B cell (primary cell): ENCODE results near the gene GATA3. TPM values are rescaled to one million over a fixed set of nuclear protein-coding genes. Genes with fewer than 3 reads are reported as not detected.
A peak's percentile ranks its signal among the peaks of the same experiment; 100 is the strongest.

Experiments
- ATAC-seq: fragments of 200-7000 bp; cut with Tn5 transposase; one replicate; pipeline ENCODE4 v1.10.0; 2021; ENCODE audit warnings: low read depth, mild to moderate bottlenecking, moderate number of reproducible peaks, moderate library complexity
- CTCF ChIA-PET: fragments of 350-600 bp; sonication (Branson Sonifier 250); formaldehyde crosslinking; loops from one replicate; lab custom pipeline; 2021; ENCODE audit warnings: antibody characterized with exemption, inconsistent platforms; lab: Charles Lee
- POLR2A ChIA-PET: fragments of 350-600 bp; sonication (Branson Sonifier 250); formaldehyde crosslinking; loops from one replicate; lab custom pipeline; 2021; ENCODE audit warnings: antibody characterized with exemption; lab: Charles Lee
- DNase-seq: peaks from one replicate; pipeline ENCODE4 v3.0.0; 2013
- H2AFZ ChIP-seq: 2 replicates; pipeline ENCODE4 v1.6.1; 2012; ENCODE audit warnings: mild to moderate bottlenecking, low read depth, low read length; ENCODE audit not compliant: insufficient read depth, poor library complexity, severe bottlenecking
- H3K27ac ChIP-seq, 2 donors: 1 replicate in 1 of 2; 2 replicates in 1 of 2; pipeline ENCODE4 v1.5.1; 2012 to 2013; ENCODE audit warnings: low read length in 2 of 2, mild to moderate bottlenecking in 2 of 2, moderate library complexity in 1 of 2
- H3K27me3 ChIP-seq, 4 experiments: fragments of 200-600 bp in 1 of 4; sonication (generic) in 1 of 4; replicated peaks in 1 of 4; 1 replicate in 2 of 4; 2 replicates in 2 of 4; pipeline versions ENCODE4 v1.6.1 to v1.7.0; 2013 to 2016; ENCODE audit warnings: low read length in 3 of 4, mild to moderate bottlenecking in 2 of 4, mixed read lengths in 1 of 4, moderate library complexity in 1 of 4; ENCODE audit not compliant: insufficient read depth in 4 of 4, control insufficient read depth in 3 of 4; ENCODE audit errors: control extremely low read depth in 1 of 4
- H3K36me3 ChIP-seq, 2 experiments: replicated peaks in 1 of 2; 1 replicate in 1 of 2; 2 replicates in 1 of 2; pipeline versions ENCODE4 v1.6.1 to v1.7.1; 2013; ENCODE audit warnings: low read length in 1 of 2; ENCODE audit not compliant: insufficient read depth in 2 of 2, control insufficient read depth in 1 of 2; ENCODE audit errors: control extremely low read depth in 1 of 2, extremely low read depth in 1 of 2
- H3K4me1 ChIP-seq, 2 donors: fragments of 200-600 bp in 1 of 2; sonication (generic) in 1 of 2; 1 replicate in 1 of 2; 2 replicates in 1 of 2; pipeline versions ENCODE4 v1.5.1 to v1.6.1; 2013 to 2017; ENCODE audit warnings: low read length in 2 of 2; ENCODE audit not compliant: control insufficient read depth in 2 of 2, insufficient read depth in 2 of 2
- H3K4me2 ChIP-seq: replicated peaks from 2 replicates; pipeline ENCODE3; 2012; ENCODE audit warnings: mild to moderate bottlenecking, low read depth, low read length; ENCODE audit not compliant: poor library complexity, severe bottlenecking
- H3K4me3 ChIP-seq, 5 experiments: fragments of 200-600 bp in 1 of 5; sonication (generic) in 1 of 5; 1 replicate in 3 of 5; 2 replicates in 2 of 5; pipeline versions ENCODE4 v1.5.1 to v1.7.0; 2011 to 2016; ENCODE audit warnings: low read length in 4 of 5, mild to moderate bottlenecking in 4 of 5, low read depth in 2 of 5, control low read depth in 1 of 5, moderate library complexity in 1 of 5; ENCODE audit not compliant: insufficient read depth in 1 of 5; ENCODE audit errors: control extremely low read depth in 1 of 5, extremely low read depth in 1 of 5
- H3K79me2 ChIP-seq: fragments of 200-600 bp; sonication (generic); one replicate; pipeline ENCODE4 v1.6.0; 2016; ENCODE audit warnings: low read length; ENCODE audit not compliant: control insufficient read depth, insufficient read depth
- H3K9ac ChIP-seq: fragments of 200-600 bp; sonication (generic); 2 replicates; pipeline ENCODE4 v1.6.1; 2017; ENCODE audit warnings: mild to moderate bottlenecking, low read length, moderate library complexity
- H3K9me3 ChIP-seq, 3 donors: one replicate each; pipeline versions ENCODE4 v1.6.1 to v1.7.1; 2013; ENCODE audit warnings: low read length in 2 of 3; ENCODE audit not compliant: control insufficient read depth in 2 of 3, insufficient read depth in 1 of 3; ENCODE audit errors: control extremely low read depth in 1 of 3
- H4K20me1 ChIP-seq: 2 replicates; pipeline ENCODE4 v1.6.0; 2012; ENCODE audit warnings: mild to moderate bottlenecking, low read length; ENCODE audit not compliant: insufficient read depth, control insufficient read depth, poor library complexity, severe bottlenecking
- H3K27ac Mint-ChIP-seq: one replicate; pipeline ENCODE4 v1.8.0; 2021; ENCODE audit warnings: mixed read lengths
- H3K27me3 Mint-ChIP-seq: one replicate; pipeline ENCODE4 v1.8.0; 2021; ENCODE audit warnings: mixed read lengths
- H3K4me1 Mint-ChIP-seq: one replicate; pipeline ENCODE4 v1.8.0; 2021; ENCODE audit warnings: mixed read lengths
- H3K4me3 Mint-ChIP-seq: one replicate; pipeline ENCODE4 v1.8.0; 2021; ENCODE audit warnings: mixed read lengths
- H3K9me3 Mint-ChIP-seq: one replicate; pipeline ENCODE4 v1.8.0; 2022; ENCODE audit warnings: mixed read lengths; ENCODE audit not compliant: insufficient read depth
- EZH2 ChIP-seq: IDR thresholded peaks from 2 replicates; pipeline ENCODE4 v1.6.1; 2012; ENCODE audit warnings: borderline replicate concordance, low read depth, mild to moderate bottlenecking, moderate library complexity, low read length; ENCODE audit not compliant: insufficient read depth, poor library complexity, severe bottlenecking
- WGBS: methylation state at CpG from one replicate; pipeline ENCODE4 v1.1.5; 2013; ENCODE audit warnings: missing lambda C conversion rate; ENCODE audit not compliant: insufficient coverage; 5-methylcytosine and 5-hydroxymethylcytosine counted together
- intact Hi-C: fragments of 100-400 bp; cut with micrococcal nuclease; formaldehyde crosslinking; loops from one replicate; pipeline ENCODE4 v1.10.0; 2022
- polyA plus RNA-seq: library from polyadenylated mRNA; depleted of rRNA; stranded (reverse); fragments of >200 nt; gene quantifications from 2 replicates; pipeline ENCODE4 v1.2.3, GENCODE V29; 2012
- total RNA-seq, 2 donors: library from RNA; stranded (reverse); fragments of 120-200 nt in 1 of 2; gene quantifications; 1 replicate in 1 of 2; 2 replicates in 1 of 2; pipeline versions ENCODE4 v1.2.3 to v1.2.4, GENCODE V29; 2013 to 2022
- TF ChIP-seq, protein P1 (sequence below): fragments of 200-600 bp; IDR thresholded peaks from one replicate; pipeline ENCODE4 v1.8.0; 2022; ENCODE audit warnings: antibody characterized with exemption, mild to moderate bottlenecking

Gene GATA3
- total and polyA plus RNA-seq, 2 donors (not counting 1 experiment from before 2014, with no cell fraction given), result 0.60 to 0.94 TPM

DNA sequence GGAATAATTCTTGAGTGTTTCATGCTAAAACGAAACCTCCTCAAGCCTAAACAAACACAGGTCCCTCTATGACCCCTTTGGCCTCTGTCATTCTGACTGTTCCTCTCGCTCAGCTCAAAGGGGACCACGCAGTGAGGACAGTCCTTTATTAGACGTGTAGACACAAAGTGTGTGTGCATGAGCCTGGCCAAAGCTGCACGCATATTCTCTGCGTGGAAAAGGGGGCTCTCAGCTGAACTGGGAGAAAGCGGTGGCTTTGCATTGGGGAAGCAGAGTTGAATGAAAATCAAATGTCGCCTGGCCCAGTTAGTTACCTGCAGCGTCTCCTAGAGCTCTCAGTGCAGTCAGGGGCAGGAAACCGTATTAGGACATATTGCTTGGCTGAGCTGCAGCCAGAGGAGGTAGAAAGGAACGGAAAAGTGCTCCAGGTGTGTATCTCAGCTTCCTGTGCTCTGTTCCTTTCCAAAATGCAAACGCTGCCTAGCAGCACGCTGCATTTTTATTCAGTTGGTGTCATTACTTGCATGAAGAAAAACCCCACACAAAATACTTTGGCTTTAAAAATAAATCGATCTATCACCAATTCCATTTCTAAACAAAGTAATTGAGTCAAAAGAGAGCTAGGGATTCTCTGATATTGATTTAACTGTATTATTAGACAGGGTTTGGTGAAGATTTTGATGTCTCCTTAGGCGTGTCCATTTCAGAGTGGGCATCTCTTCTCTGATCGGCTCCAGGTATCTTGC lies 4.9 kb downstream of the GATA3 start:
- no peaks in the 10 kb centered on the region for H3K79me2 ChIP-seq
- Mint-ChIP-seq H3K4me3 (peak overlapping the region; percentile 61), H3K9me3 (no peaks in the 10 kb centered on the region), H3K27me3 (peaks cover 52% of the 10 kb centered on the region), H3K27ac (no peak overlapping the region), H3K4me1 (peaks cover 31% of the 10 kb centered on the region)
- H4K20me1 ChIP-seq, result no peaks in the 10 kb centered on the region
- ATAC-seq (no peak), DNase-seq (no peak)
- no peak overlapping the region for H2AFZ ChIP-seq
- intact Hi-C loops, result loop anchor here (10.0 kb wide), 1 partner anchor 585 kb away; no protein-coding TSS in a partner anchor
- H3K27ac ChIP-seq, result no peak overlapping the region
- POLR2A ChIA-PET, result no interaction called here
- peak overlapping the region; percentile 77 for H3K4me2 ChIP-seq
- no peak overlapping the region for H3K4me3 ChIP-seq
- H3K36me3 ChIP-seq, result no peaks in the 10 kb centered on the region
- WGBS, result 71% methylated on average over 11 of the region's 16 CpGs
- H3K9ac ChIP-seq, result no peak overlapping the region
- TF ChIP-seq, protein P1, sequence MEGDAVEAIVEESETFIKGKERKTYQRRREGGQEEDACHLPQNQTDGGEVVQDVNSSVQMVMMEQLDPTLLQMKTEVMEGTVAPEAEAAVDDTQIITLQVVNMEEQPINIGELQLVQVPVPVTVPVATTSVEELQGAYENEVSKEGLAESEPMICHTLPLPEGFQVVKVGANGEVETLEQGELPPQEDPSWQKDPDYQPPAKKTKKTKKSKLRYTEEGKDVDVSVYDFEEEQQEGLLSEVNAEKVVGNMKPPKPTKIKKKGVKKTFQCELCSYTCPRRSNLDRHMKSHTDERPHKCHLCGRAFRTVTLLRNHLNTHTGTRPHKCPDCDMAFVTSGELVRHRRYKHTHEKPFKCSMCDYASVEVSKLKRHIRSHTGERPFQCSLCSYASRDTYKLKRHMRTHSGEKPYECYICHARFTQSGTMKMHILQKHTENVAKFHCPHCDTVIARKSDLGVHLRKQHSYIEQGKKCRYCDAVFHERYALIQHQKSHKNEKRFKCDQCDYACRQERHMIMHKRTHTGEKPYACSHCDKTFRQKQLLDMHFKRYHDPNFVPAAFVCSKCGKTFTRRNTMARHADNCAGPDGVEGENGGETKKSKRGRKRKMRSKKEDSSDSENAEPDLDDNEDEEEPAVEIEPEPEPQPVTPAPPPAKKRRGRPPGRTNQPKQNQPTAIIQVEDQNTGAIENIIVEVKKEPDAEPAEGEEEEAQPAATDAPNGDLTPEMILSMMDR, result no peak
- TF ChIP-seq EZH2, result no peak
- peaks cover 42 to 53% of the 10 kb centered on the region in 2 donors for H3K4me1 ChIP-seq
- H3K27me3 ChIP-seq, result peaks cover 0 to 54% (median 35%) of the 10 kb centered on the region in 4 experiments
- peaks cover 0 to 19% (median 0%) of the 10 kb centered on the region in 3 donors for H3K9me3 ChIP-seq
- CTCF ChIA-PET, result no interaction called here
